CD4-positive, alpha-beta T cell treated with Interleukin-10 for 1 hour (primary cell): ENCODE data around the gene CDH23.
A peak's percentile ranks its signal among the peaks of the same experiment; 100 is the strongest.
"Not testable (repeated sequence)": the region's sequence is repeated elsewhere in the genome, so short reads cannot be mapped to it uniquely, and the experiment has no call there.

Experiments used
- DNase-seq: peaks from one replicate; pipeline ENCODE4 v3.0.0-alpha.2; 2020

Gene CDH23

DNA sequence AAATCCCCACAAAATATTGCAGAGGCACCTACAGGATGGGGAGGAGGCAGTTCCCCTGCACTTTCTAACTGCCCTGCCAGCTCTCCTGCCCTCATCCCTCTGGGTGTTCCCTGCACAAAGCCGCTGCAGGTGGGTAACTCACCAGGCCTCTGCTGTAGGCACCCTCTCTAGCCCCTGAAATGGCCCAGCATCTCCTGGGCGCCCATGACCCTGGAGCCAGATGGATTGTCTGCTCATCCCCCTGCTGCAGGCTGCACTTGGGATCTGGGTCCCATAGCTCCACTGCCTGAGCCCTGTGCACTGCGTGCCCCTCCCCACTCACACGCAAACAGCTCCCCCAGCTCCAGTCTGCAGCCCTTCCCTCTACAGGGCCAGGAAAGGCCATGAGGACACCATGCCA lies 192.0 kb downstream of the CDH23 start:
- DNase-seq = no peak

DNA sequence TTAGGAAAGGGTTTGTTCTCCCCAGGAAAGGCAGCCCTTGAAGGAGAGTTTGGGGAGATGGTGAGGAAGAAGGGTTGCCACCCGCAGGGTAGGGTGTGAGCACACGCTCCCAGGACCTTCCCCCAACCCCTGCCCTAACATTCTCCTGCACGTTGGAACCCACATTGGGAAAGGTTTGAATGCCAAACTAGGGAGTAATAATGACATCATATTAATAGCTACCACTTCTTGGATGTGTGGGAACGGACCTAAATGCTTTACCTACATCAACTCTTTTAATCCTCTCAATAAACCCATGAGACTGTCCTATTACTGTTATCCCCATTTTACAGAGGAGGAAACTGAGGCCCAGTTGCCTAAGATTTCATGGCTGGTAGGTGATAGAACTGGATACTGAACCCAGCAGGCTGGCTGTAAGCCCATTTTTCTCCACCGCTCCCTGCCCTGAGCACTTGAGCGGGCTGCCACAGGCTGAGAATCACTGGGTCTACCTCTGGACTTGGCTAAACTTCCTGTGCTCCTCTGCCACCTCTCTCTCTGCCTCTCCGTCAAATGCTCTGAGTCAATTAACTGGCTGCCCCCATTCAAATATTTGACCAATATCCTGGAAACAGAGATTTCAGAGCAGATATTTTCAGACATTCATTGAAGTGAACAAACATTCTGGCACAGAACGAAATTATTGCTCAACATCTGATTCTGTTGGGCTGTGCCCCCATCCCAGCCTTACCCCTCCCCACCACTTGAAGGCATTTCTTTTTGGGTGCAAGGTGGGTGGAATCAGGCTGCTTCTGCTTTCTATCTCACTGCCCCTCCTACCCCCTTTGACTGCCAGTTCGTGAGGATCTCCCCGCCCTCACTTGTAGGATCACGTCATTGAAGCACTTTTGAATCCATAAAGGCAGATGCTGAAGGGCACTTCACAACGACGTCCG lies 193.2 kb downstream of the CDH23 start:
- DNase-seq = no peak

DNA sequence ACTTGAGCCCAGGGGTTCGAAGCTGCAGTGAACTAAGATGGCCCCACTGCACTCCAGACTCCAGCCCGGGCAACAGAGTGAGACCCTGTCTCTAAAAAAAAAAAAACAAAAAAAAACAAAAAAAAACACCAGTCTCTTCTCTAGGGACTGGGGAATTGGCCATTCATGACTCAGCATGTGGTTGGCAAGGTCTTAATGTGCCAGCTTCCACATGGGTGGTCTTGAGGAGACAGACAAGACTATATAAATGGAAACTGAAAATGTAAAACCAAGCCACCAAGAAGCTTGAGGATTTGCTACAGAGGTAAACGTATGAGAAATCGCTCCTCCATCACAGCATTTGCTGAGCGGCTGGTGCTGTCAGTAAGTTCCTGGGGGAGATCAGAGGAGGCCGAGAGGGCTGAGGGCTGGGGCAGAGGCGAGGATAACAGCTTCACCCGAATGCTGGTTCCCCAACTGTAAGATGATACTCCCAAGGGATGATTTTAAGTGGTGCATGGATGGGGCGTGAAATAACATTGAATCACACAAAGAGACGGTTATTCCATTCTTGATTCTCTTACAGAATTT lies 194.1 kb downstream of the CDH23 start:
- no peak for DNase-seq

DNA sequence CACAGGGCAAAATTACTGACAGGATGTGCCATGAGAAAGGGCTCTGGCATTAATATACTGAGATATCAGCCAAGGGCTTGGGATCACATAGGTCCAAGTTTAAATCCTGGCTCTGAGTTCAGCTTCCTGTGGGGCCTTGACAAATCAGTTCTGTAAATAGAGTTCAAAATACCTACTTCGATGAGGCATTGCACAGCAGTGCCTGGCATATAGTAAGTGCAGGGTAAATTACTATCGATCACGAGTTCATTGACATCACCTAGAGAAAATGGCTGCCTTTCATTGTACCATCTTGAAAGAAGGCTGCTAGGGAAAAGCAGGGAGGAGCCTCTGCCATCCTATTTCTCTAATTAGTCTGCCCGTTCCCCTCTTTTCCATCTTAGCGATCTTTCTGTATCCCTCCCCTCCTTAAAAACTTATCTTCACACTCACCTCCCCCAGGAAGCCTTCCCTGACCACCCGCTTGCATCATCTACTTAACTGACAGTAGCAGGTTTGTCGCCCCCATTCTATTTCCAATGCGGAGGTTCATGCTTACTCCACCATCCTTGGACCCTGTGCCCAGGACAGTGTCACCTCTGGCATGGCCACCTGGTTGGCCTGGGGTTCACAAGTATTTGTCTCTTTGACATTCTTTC lies 198.3 kb downstream of the CDH23 start:
- DNase-seq = no peak

DNA sequence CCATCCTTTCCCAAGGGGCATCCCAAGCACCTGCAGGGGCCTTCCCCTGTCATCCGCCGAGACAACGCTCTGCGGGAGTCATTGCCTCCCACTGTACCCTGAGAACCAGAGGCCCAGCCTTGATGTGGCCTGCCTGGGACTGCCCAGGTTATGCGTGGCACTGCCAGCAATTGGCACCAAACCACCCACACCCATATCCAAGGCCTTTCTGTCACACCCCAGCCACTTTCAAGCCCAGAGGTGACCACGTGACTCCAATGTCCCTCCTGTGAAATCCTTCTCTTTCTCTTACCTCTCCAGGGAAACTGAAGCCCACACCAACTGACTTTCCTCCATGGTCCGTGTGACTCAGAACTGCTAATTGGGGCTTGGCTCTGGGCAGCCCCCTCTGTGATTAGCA lies 198.9 kb downstream of the CDH23 start:
- DNase-seq = no peak

DNA sequence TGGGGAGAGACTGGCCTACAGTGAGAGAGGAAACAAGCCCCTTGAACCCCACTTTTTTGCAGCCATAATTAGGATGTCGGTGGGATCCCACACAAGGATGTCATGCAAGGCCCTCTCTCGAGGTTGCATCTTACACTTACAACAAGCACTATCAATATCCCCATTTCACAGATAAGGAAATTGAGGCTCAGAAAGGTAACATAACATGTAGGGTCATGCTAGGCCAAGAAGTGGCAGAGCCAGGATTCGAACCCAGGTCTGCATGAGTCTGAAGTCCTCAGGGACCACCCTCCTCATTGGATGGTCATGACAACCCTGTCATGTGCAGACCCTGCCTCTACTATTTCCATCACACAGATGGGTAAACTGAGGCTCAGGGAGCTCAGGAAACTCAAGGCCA lies 199.4 kb downstream of the CDH23 start:
- no peak for DNase-seq

DNA sequence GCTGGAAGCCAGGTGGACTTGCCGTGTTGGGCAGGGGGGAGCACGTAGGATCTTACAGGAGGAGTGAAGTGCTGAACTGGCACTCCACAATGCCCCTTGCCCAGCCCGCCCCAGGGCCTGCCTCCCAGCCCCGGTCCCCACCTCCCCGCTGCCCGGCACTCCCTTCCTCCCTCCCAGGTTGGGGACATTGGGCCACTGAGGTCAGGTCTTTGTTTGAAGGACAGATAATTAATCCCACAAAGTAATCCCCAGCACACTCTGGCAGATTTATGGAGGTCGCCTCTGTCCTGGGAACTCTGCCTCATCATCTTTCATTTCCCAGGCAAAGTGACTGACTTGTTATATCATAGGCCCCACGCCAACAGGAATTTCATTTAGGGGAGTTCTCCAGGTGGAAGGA lies 200.0 kb downstream of the CDH23 start:
- DNase-seq = no peak

DNA sequence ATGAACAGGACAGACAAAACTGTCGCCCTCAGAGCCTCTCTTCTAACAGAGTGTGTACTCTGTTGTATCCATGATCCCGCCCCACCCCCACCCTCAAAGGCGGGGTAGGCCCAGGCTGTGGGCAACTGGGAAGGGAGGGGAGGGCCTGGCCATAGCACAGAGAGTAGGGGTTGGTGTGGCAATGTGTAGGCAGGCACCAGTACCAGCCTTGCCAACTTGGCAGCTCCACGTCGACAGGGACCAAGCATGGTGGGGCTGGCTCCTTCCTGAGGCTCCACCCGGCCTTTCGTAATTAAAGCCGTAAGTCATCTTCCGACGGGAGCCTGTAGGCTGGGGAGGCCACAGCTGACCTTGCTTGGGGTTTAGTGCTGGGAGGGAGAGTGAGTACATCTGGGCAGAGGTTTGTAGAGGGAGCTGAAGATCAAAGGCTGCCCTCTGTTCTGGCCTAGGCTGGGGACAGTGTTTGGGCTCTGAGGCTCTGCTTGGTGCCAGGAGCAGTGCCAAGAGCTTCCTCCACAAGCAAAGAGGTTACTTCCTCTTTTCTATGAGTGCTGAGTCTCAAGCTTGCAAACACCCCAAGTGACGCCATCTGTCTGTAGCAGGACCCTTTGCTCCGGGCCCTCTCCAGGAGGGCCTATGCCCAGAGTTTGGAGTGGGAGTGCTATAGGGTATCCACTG lies 201.2 kb downstream of the CDH23 start:
- peak; percentile 2 for DNase-seq

DNA sequence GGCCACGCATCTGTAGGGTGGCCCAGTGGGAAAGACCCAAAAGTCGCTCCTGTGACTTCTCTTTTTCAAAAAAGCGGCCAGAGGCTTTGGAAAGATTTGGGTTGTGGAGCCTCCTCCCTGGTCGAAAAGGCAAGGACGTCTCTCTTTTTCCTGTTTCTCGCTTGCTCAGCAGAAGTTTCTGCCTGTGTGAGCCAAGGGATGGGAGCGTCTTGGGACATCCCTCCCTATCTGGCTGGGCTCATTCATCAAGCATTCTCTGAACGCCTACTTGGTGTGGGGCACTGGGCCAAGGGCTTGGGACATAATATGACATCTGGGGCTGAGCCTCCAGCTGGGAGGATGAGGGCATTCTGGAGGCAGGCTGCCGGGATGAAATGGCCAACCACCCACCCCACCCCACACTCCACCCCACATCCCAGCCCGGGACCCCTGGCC lies 201.9 kb downstream of the CDH23 start:
- DNase-seq = no peak

DNA sequence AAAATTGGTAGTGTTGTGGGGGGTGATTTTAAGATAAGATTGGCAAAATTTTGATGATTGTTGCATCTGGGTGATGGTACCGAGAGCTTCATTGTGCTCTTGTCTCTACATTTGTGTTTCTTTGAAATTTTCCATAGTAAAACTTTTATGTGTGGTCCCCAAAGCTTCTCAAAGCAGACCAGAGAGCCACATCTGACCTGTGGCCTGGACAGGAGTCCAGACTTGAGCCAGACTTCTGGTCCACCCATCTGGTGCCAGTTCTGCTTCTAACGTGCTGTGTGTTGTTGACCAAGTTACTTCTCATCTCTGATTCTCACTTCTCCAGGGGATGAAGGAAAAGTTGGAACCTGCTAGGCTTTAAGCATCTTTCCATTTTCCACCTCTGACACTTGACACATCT lies 202.8 kb downstream of the CDH23 start:
- DNase-seq = no peak

DNA sequence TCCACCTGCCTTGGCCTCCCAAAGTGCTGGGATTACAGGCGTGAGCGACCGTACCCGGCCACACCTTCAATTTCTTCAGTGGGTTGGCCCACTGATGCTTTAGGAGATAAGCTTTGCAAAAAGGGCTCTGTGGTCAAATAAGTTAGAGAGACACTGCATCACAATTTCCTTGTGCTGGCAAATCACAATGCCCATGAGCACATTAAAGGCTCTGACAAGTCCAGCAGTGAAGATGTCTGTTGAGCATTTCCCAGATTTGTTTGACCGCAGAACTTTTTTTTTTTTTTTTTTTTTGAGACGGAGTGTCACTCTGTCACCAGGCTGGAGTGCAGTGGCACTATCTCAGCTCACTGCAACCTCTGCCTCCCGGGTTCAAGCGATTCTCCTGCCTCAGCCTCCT lies 203.5 kb downstream of the CDH23 start:
- not testable (repeated sequence) for DNase-seq

DNA sequence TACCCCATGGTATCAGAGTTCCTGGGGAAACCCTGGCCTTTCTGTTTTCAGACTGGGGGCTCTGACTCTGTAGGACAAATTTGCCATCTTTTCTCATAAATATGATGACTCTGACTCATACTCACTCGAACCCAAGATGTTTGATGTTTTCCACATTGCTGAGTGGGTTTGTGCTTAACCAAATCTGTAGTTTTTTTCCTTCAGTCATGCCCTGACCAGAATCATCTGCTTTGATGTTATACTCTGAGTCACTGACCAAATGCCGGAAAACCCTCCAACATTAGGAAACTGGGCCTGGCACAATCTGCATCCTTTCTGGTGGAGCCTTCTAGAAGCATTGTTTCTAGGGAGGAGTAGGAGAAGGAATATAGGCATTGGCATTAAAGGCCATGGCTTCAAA lies 204.1 kb downstream of the CDH23 start:
- no peak for DNase-seq

DNA sequence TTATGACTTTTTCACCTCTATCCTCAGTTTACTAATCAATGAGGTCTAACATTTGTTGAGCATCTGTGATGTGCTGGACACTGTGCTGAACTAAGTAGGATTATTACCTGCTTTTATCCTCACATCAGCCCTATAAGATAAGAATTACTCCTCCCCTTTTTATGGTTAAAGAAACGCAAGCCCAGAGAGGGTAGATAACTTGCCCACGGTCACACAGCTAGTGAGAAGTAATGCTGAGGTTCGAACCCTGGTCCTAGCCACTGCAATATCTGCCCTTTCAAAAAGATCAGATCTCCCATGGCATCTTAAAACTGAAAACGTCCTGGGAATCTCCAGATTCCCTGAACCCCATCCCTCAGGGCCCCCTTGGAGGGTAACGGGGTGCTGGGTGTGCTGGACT lies 204.6 kb downstream of the CDH23 start:
- DNase-seq = no peak

DNA sequence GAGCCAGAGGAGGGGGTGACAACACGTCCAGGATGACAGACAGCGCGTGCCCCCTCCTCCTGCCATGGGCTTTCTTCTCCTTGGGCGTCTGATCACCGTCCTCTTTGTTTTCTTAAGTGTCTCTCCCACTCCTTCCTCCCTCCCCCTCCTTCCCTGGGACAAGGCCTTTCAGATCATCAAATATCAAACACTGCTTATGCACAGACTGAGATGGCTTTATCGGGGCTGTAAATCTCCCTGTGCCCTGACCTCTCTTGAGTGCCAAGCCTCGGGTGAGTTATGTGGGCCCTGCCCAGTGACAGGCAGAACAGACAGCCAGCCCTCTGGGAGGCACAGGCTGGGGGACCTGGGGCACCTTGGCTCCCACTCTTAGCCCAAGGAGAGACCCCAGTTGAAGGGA lies 206.4 kb downstream of the CDH23 start:
- DNase-seq = no peak

DNA sequence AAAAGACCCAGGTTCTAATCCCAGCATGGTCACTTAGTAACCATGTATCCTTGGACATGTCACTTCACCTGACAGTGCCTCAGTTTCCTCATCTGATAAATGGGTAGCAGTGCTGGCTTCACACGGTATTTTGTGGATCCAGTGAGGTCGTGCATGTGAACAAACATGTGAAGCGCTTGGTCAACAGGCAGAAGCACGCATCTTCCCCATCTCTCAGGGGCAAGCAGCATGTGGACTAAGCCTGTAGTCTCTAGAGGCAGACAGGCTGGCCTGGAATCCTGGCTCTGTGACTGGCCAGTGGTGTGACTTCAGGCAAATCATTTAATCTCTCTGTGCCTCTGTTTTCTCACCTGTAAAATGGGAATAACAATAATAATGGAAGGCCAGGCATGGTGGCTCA lies 207.0 kb downstream of the CDH23 start:
- DNase-seq = no peak

DNA sequence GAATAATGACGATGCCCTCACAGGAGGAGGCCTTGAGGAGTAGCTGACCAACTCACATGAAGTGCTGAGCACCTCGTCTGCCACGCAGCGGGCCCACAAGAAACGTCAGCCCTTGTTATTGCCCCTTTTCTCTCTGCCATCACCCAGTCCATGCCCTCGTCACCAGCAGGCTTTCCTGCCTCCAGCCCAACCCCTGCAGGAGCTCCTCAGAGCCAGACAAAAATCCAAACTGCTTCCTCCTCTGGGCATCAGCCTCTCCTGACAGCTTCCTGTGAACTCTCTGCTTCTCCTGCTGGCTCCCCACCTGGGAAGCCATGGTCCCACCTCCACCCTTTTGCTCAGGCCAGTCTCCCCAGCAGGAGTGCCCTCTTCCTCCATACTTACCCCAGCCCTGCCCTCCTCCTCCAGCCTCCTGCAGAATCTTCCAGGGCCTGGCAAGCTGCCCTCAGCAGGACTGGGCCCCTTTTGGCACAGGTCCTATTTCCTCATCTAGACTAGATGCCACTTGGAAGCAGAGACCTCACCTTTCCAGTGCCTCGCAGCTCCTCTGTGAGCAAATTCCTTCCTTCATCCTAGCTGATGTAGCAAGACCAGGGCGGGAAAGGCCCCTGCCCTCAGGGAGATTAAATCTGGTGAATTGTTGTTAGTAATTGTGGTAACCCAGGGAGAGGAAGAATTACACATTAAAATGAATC lies 207.8 kb downstream of the CDH23 start:
- no peak for DNase-seq

DNA sequence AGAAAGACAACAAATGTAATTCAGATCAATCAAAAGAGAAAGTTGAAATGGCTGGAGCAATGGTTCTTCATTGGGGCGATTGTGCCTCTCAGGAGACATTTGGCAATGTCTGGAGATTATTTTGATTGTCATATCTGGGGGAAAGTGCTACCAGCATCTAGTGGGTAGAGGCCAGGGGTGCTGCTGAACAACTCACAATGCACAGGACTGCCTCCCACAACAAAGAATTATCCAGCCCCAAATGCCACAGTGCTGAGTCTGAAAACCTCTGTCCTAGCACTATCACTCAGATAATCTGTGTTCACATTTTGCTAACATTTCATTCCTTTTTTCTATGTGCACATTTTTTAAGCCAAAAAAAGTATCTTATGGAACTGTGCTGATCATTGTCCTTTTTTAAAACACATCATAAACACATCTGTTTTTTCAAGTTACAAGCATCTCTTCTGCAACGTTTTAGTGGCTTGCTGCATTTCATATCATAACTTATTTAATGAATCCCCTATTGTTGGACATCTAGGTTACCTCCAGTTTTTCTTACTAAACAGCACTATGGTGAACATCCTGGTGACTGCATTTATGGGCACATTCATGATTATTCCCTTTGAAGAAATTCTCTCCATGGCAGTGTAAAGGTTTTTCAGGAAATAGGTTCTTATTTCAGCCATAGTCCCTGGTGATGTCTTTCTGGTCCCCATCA lies 208.7 kb downstream of the CDH23 start:
- no peak for DNase-seq

DNA sequence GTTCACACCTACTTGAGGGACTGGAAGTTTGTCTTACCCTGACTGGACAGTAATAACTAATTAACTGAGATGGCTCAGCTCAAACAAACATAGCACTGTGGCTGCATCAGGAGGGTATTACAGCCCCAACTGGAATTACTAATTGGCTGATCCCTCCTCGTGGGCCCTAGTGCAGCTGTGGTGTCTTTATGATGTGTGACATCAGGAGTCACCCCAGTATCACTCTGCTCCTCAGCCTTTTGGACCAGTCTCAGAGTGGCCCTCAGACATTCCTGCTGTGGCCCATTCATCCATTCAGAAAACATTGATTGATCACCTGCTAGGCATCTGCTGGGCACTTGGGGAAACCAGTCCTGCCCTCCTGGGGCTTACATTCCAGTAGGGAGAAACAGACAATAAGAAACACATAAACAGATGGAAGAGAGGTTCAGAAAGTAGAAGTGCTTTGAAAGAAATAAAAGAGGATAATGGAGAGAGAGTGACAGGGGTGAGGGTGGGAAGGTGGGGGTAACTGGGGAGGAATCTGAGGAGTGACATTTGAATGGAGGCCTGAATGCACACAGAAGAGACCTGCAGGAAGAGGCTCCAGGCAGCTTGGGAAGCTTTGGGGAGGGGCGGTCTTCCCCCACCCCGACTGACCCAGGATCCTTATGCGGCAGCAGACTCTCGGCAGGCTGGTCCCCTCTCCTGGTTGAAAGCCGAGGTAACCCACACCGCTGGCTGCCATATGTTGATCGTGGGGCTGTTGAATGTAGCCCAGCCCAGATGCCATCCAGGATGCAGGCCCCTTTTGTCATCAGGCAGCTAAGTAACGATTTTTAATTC lies 209.7 kb downstream of the CDH23 start:
- no peak for DNase-seq

DNA sequence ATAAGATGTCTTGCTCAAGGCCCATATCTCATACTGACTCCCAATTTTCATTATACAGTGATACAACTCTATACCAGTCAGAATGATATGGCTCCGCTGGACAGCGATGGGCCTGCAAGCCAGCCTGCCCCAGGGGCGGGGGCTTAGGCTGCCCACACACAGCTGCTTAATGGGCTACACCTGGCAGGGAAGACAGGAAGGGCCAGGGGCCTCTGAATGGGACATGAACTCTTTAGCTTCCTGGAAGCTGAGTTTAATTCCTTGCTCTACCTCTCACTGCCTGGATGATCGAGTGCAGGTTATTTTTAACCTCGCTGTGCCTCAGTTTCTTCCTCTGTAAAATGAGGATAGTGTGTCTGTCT lies 210.3 kb downstream of the CDH23 start:
- DNase-seq = no peak

DNA sequence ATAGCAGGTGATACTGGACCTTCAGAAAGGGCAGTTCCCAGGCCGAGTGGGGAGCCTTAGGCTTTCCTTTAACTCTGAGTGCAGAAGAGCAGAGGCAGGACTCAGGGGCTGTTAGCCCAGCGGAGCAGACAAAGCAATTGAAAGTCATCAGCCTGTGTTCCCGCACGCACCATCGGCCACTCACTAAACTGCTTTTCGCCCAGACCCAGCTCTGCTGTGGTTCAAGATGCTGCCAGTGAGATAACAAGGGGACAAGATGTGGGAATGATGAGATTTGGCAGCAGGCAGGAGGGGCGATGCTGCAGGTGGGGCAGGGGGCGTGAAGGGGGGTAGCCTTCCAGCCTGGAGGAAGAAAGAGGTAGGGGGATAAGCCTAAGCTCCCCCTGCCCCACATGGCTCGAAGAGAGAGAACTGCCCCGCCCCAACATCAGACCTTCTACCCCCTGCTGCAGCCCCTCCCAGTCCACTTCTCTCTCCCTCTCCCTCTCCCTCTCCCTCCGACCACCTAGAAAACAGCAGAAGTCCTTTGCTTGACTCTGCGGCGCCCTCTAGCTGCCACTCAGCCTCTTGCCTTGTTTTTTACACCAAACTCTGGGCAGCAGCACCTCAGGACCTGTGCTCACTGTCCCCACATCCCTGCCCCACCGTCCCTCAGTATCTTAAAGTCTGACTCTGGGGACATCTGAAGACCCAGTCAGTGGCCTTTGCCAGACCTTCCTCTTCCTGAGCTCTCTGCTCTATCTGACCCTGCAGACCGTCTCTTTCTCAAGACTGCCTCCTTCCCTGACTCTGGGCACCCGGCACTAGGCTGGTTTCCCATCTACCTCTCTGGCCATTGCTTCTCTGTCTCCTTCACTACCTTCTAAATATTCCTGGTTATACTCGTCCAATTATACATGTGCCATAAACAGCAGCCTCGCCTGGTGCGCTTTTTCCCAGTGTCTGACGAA lies 212.4 kb downstream of the CDH23 start:
- peak; percentile 50 for DNase-seq
